GM21528 (cell line): ENCODE data around the gene MMP1.

Experiments used
- ATAC-seq: cut with Tn5 transposase; IDR thresholded peaks from one replicate; pipeline ENCODE4 v1.9.1; 2021; ENCODE audit warnings: mild to moderate bottlenecking, moderate library complexity; ENCODE audit not compliant: unreplicated experiment, low FRiP score

MMP1 gene

DNA sequence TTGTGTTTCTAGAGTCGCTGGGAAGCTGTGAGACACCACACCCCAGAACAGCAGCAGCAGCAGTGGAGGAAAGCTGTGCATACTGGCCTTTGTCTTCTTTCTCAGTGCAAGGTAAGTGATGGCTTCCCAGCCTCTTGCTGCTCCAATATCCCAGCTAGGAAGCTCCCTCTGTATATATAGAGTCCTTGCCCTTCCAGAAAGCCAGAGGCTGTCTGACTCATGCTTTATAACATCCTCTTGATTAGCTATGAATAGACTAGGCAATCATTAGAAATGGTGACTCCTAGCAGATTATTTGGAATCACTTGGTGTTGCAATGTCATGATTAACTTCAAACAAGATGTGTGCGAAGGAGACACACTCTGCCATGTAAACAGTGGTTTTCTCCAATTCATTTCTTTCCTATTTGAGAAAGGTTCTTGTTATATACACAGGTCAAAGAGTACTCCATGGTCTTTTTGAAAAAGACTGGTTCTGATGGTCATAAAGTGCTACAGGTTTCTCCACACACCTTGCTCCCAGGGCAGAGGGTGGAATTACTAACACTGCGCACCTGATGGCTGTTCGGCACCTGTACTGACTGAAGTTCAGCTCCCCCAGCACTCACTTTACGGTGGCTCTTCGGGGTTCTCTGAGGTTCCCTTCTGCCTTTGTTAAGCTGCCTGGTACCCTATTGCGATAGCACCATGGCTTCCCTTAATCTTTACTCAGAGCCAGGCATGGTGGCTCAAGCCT, at the start of gene MMP1:
MMP1 (minus strand) TSS at position 149 of the 735 bp plus-strand sequence; CDS start at position 81, 68 bp downstream.
- no peak for ATAC-seq

- ATAC-seq, result no peak
Observed at GRCh38 chr11:102846292-102846691, 48.3 kb upstream of the MMP1 start.

- ATAC-seq, result no peak
Observed at GRCh38 chr11:102843489-102843888, 45.5 kb upstream of the MMP1 start, which contains the start of gene MMP3. Gene MMP3 (minus strand): TSS chr11:102843609. CDS start chr11:102843546, 63 bp downstream.

DNA sequence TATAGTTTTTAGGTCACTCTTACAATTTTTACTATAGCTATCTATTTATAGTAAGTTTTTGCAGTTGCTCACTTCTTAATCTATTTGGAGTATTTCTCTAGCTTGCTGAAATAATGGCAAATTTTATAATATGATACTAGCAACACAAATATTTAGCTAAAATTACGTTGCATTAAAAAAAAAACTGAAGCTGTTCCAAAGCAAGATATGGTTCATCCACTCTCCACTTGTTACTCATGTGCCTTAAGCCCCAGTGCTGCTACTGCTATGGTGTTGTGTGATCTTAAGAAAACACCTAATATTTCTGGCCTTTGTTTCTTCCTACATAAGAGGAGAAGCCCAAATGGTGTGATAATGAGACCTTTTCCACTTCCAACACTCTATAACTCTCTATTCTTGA, 45.0 kb upstream of the MMP1 start:
- no peak for ATAC-seq

DNA sequence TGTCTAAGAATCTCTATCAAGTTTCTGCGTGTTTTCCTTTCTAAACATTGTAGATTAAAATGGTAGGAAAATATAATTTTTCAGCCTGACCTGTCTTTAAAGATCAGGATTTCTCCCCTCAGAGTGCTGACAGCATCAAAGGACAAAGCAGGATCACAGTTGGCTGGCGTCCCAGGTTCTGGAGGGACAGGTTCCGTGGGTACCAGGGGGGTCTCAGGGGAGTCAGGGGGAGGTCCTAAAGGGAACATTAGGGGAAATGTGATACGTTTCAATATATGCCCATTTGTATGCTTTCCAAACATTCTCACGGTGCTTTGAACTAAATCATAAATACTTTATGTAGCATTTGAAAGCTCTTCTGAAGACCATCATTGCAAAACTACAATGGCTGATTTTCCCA, 42.1 kb upstream of the MMP1 start:
- ATAC-seq, result no peak

GRCh38 chr11:102837646-102838045, 39.7 kb upstream of the MMP1 start:
- no peak for ATAC-seq

- no peak for ATAC-seq
Observed at GRCh38 chr11:102837156-102837555, 39.2 kb upstream of the MMP1 start.

- no peak for ATAC-seq
Observed at GRCh38 chr11:102836290-102836875, 38.4 kb upstream of the MMP1 start.

- ATAC-seq, result no peak
Observed at GRCh38 chr11:102833731-102834130, 35.8 kb upstream of the MMP1 start.

DNA sequence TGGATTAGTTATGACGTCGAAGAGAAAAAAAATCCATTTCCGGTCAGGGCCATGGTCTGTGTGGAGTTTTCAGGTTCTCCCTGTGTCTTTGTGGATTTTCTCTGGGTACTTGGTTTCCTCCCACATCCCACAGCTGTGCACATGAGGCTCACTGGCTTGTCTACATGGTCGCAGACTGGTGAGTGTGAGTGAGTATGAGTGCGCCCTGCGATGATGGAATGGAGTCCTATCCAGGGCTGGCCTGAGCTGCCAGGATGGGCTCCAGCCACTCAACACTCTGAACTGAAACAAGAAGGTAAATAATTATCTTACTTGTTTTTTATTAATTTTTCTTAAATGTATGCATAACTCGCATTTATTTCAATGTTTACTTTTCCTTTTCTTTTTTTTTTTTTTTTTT, 34.7 kb upstream of the MMP1 start:
- ATAC-seq, result no peak

DNA sequence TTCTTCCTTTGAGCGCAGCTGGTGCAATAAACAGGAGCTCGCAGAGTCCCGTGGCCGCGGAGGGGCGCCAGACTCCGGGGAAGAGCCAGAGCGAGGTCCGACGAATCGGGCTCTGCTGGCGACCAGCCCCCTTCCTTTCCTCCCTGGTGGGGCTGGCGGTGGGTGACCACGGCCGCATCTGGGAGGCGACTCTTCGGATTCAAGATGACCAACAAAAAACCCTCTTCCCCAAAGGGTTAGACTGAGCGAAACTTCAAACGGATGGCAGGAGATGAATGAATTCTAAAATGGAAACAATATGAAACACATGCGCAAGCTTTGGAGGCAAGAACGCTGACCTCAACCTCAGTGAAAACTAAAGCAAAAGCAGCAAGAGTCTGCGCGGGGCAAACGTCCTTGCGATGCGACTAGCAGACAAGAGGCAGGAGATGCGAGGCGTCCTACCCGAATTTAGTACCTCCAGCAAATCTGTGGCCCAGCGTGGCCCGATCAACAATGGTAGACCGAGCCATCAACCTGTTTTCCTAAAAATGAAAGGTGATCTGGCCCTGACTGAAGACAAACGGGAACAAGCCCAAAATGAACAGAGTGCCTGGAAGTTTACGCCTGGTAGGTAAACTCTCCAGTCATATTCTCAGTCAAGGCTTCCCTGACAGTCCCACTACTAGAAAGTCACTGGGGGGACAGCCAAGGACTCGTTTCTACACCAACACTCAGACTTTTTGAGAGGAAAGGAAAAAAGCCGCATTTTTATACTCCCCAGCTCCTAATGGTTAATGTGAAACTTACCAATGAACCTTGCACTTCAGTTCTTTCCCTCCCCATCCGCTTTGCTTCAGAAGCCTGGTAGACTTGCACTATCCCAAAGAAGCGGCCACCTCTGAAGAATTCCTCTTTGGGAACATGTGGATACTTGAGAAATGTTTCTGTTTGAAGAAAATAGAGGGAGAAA, 33.8 kb upstream of the MMP1 start:
- ATAC-seq, result no peak

GRCh38 chr11:102831128-102831488, 33.1 kb upstream of the MMP1 start:
- ATAC-seq, result no peak

DNA sequence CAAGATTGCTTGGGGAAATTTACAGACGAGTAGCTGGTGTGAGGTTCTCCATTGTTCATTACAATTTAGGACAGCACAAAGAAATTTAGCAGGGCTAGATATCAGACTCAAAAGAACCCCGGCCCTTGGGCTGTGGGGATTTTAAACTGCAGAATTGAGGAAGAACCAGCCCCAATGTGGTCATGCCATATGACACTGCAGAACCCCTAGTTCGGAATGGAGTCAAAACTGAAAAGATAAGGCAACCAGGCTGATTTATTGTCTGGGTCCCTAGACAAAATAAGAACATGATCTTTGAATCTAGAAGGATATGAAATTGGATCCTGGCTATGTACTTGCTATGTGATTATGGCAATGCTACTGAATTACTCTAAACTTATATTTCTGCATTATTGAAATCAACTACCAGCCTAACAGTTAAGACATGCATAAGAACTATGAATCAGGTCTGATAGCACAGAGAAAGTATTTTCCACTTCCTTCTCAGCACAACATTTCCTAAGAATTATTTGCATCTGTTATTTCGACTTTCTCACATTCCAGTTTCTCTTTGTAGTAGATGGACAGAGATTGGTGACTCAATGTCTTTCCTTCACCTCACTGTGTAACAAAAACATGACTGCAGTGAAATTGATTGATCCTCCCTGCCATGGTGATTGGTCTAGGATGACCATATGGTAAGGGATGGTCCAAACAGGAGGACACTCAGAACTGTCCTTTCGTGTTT, 32.2 kb upstream of the MMP1 start:
- no peak for ATAC-seq

GRCh38 chr11:102829316-102830000, 31.5 kb upstream of the MMP1 start:
- ATAC-seq, result no peak

DNA sequence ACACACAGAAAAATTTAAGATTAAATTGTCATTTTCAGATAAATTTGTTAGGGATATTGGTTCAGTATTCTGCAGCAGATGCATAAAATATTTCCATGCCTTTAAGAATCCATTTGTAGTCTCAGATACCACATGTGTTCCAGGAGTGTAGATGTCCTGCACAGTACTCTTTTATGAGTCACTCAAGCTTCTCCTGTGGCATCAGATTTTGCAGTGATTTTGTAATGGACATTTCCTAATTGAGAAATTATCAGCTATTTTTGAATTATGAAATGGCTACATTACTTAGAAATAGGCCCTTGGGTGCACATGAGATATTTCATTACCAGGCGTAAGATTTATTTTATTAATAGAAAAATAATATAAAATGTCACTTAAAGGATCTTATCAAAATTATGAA, 26.6 kb upstream of the MMP1 start:
- ATAC-seq, result no peak

DNA sequence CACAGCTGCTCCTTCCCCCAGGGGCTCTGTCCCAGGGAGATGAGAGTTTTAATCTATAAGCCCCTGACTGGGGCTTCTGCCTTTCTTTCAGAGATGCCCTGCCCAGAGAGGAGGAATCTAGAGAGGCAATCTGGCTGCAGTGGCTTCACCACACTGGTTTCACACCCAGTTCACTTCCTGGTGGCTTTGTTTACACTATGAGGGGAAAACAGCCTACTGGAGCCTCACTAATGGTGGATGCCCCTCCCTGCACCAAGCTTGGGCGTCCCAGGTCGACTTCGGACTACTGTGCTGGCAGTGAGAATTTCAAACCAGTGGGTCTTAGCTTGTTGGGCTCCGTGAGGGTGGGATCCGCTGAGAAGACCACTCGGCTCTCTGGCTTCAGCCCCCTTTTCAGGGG, 21.5 kb upstream of the MMP1 start:
- ATAC-seq, result no peak

GRCh38 chr11:102813484-102813883, 15.5 kb upstream of the MMP1 start:
- ATAC-seq, result no peak

GRCh38 chr11:102812188-102812587, 14.2 kb upstream of the MMP1 start:
- no peak for ATAC-seq

DNA sequence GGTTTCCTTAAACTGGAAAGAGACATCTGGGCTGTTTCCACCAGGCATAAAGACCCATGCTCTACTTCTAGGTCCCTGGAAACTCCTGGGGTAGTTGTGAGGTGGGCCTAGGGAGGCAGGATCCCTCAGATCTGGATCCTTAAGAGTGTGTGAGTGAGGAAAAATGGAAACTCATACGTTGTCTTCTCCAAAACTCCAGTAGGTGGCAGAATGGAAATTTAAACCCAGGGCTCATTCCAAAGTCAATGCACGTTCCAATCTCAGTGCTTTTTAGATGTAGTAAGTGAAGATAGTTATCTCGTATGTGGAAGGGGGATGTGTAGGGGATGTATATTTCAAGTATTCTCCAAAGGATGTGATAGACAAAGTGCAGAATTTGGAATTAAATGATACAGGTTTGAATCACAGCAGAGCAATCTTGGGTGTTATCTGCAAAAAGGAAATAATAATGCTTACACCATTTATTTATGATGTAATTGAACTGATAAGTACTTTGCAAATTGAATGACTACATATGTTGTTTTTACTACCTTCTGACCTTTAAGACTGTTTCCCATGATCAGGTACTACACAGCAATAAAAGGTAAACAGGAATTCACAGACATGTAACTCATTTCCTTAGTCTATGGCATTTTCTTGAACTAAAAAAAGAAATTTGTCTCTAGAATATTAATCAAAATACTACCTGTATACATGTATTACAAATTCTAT, 13.1 kb upstream of the MMP1 start:
- no peak for ATAC-seq
